ENCODE data around the gene GNAI2. TPM values are rescaled to one million over a fixed set of nuclear protein-coding genes. Genes with fewer than 3 reads are reported as not detected.

Gene GNAI2
- polyA plus RNA-seq, 3 donors, result 914 to 1,492 (median 1,165) TPM

GRCh38 chr3:50222169-50222528, 13.9 kb upstream of the GNAI2 start:
- no peak for TF ChIP-seq CTCF (IDR thresholded peaks at IDR 0.05)
- H3K9ac ChIP-seq (ENCODE audit: insufficient read depth, low read length, poor library complexity, severe bottlenecking), result no peak overlapping the region
- H3K9me3 ChIP-seq (replicated peaks in 1 of 2; ENCODE audit: control insufficient read depth in 1 of 2, insufficient read depth in 1 of 2, low read length in 2 of 2), result no peaks in the 10 kb centered on the region
- Mint-ChIP-seq H3K27ac (no peak overlapping the region), H3K9me3 (peaks cover 0 to 2% (median 0%) of the 10 kb centered on the region in 7 donors), H3K4me1 (peaks cover 14% of the 10 kb centered on the region), H3K27me3 (ENCODE audit: low read depth in 3 of 3) (peaks cover 17 to 30% (median 29%) of the 10 kb centered on the region in 3 donors), H3K36me3 (no peaks in the 10 kb centered on the region), H3K4me3 (no peak overlapping the region)
- no peak overlapping the region for H3K4me3 ChIP-seq (replicated peaks in 1 of 3; ENCODE audit: low read depth in 2 of 3, low read length in 3 of 3)
- H2AFZ ChIP-seq (ENCODE audit: insufficient read depth, low read depth, low read length, poor library complexity, severe bottlenecking), result no peak overlapping the region
- H4K20me1 ChIP-seq (ENCODE audit: insufficient read depth, low read length), result no peaks in the 10 kb centered on the region
- H3K36me3 ChIP-seq (replicated peaks in 1 of 2; ENCODE audit: control insufficient read depth in 1 of 2, insufficient read depth in 2 of 2, low read length in 2 of 2), result no peaks in the 10 kb centered on the region
- no peak overlapping the region for H3K4me2 ChIP-seq (replicated peaks; ENCODE audit: extremely low read depth, low read length, poor library complexity, severe bottlenecking)
- H3K27me3 ChIP-seq (ENCODE audit: control insufficient read depth in 2 of 2, insufficient read depth in 2 of 2, low read length in 2 of 2), result peaks cover 0 to 8% of the 10 kb centered on the region in 2 donors
- no CpG with 5 or more reads among the region's 1 CpG for WGBS (ENCODE audit: insufficient coverage)
- no peaks in the 10 kb centered on the region for H3K79me2 ChIP-seq (ENCODE audit: insufficient read depth, low read length)
- peaks cover 13 to 14% of the 10 kb centered on the region in 2 donors for H3K4me1 ChIP-seq (ENCODE audit: control insufficient read depth in 1 of 2, insufficient read depth in 2 of 2, low read length in 2 of 2)
- no peak overlapping the region for H3K27ac ChIP-seq (ENCODE audit: low read depth in 1 of 2, low read length in 2 of 2)
- no peak for DNase-seq
- intact Hi-C loops (cut with micrococcal nuclease), result loop anchor here in 1 of 2 donors (5.0 to 10.0 kb wide), 2 partner anchors 100 to 1177 kb away; no protein-coding TSS in a partner anchor

DNA sequence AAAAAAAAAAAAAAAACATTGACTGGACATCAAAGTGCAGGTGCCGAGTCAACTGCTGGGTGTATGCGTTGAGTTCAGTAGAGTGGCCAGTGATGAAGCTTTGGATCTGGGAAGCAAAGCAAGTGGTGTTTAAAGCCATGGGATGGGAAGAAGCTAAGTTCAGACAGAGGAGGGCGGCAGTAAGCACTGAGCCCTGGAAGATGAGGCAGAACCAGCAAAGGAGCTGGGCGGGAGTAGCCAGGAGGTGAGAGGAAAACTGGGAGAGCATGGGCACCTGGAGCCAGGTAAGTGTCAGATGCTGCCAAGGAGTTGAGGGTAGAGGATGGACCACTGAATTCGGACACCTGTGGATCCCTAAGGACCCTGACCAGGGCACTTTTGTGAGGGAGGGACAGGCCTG, 11.4 kb upstream of the GNAI2 start:
- Histone ChIP-seq H3K27me3 (ENCODE audit: control insufficient read depth in 2 of 2, insufficient read depth in 2 of 2, low read length in 2 of 2) (peaks cover 0 to 8% of the 10 kb centered on the region in 2 donors), H3K79me2 (ENCODE audit: insufficient read depth, low read length) (peaks cover 22% of the 10 kb centered on the region), H4K20me1 (ENCODE audit: insufficient read depth, low read length) (no peaks in the 10 kb centered on the region), H3K4me2 (replicated peaks; ENCODE audit: extremely low read depth, low read length, poor library complexity, severe bottlenecking) (no peak overlapping the region), H2AFZ (ENCODE audit: insufficient read depth, low read depth, low read length, poor library complexity, severe bottlenecking) (no peak overlapping the region), H3K9me3 (replicated peaks in 1 of 2; ENCODE audit: control insufficient read depth in 1 of 2, insufficient read depth in 1 of 2, low read length in 2 of 2) (no peaks in the 10 kb centered on the region), H3K27ac (ENCODE audit: low read depth in 1 of 2, low read length in 2 of 2) (no peak overlapping the region), H3K4me3 (replicated peaks in 1 of 3; ENCODE audit: low read depth in 2 of 3, low read length in 3 of 3) (no peak overlapping the region), H3K36me3 (replicated peaks in 1 of 2; ENCODE audit: control insufficient read depth in 1 of 2, insufficient read depth in 2 of 2, low read length in 2 of 2) (no peaks in the 10 kb centered on the region), H3K4me1 (ENCODE audit: control insufficient read depth in 1 of 2, insufficient read depth in 2 of 2, low read length in 2 of 2) (peaks cover 36 to 37% of the 10 kb centered on the region in 2 donors), H3K9ac (ENCODE audit: insufficient read depth, low read length, poor library complexity, severe bottlenecking) (no peak overlapping the region)
- no peak for DNase-seq
- WGBS (ENCODE audit: insufficient coverage), result 92% methylated on average over 5 of the region's 5 CpGs
- no peaks in the 10 kb centered on the region for H3K36me3 Mint-ChIP-seq
- H3K4me3 Mint-ChIP-seq, result peak overlapping the region in 1 of 2 donors; percentile 32
- H3K4me1 Mint-ChIP-seq, result peaks cover 35% of the 10 kb centered on the region
- intact Hi-C loops (cut with micrococcal nuclease), result loop anchor here in 1 of 2 donors (5.0 to 10.0 kb wide), 2 partner anchors 102 to 1180 kb away; no protein-coding TSS in a partner anchor
- H3K27me3 Mint-ChIP-seq (ENCODE audit: low read depth in 3 of 3), result peaks cover 19 to 27% (median 23%) of the 10 kb centered on the region in 3 donors
- no peak for TF ChIP-seq CTCF (IDR thresholded peaks at IDR 0.05)
- peak overlapping the region in 1 of 7 donors; percentile 42 for H3K27ac Mint-ChIP-seq
- peaks cover 0 to 2% (median 0%) of the 10 kb centered on the region in 7 donors for H3K9me3 Mint-ChIP-seq
